ENCODE data around the gene TNK2.
"Not testable (repeated sequence)": the region's sequence is repeated elsewhere in the genome, so short reads cannot be mapped to it uniquely, and the experiment has no call there.

The TNK2 gene

GRCh38 chr3:195821403-195822130 lies 86.8 kb downstream of the TNK2 start:
- no peak for DNase-seq (ENCODE audit: low read depth, low spot score)

- DNase-seq (ENCODE audit: low read depth, low spot score), result no peak
Measured at GRCh38 chr3:195820901-195821300, 87.5 kb downstream of the TNK2 start.

- no peak for DNase-seq (ENCODE audit: low read depth, low spot score)
Measured at GRCh38 chr3:195820186-195820585, 88.2 kb downstream of the TNK2 start.

- DNase-seq (ENCODE audit: low read depth, low spot score), result no peak
Measured at GRCh38 chr3:195818301-195818700, 90.0 kb downstream of the TNK2 start.

GRCh38 chr3:195817578-195818135 lies 90.7 kb downstream of the TNK2 start:
- DNase-seq (ENCODE audit: low read depth, low spot score), result no peak

- not testable (repeated sequence) for DNase-seq (ENCODE audit: low read depth, low spot score)
Measured at GRCh38 chr3:195816276-195816913, 92.0 kb downstream of the TNK2 start.

GRCh38 chr3:195815169-195815771 lies 93.1 kb downstream of the TNK2 start:
- DNase-seq (ENCODE audit: low read depth, low spot score), result no peak

- no peak for DNase-seq (ENCODE audit: low read depth, low spot score)
Measured at GRCh38 chr3:195813916-195814640, 94.3 kb downstream of the TNK2 start.
